HL-60 (cell line): ENCODE data around the gene DNM3.

Experiments
- GABPA ChIP-seq: IDR thresholded peaks from 2 replicates; pipeline ENCODE4 v1.6.1; 2012; ENCODE audit warnings: low read depth
- POLR2AphosphoS5 ChIP-seq: IDR thresholded peaks from 2 replicates; pipeline ENCODE4 v1.6.1; 2012; ENCODE audit warnings: low read depth
- SPI1 ChIP-seq: IDR thresholded peaks from 2 replicates; pipeline ENCODE4 v1.6.1; 2012; ENCODE audit warnings: low read depth, mild to moderate bottlenecking, borderline replicate concordance
- TF ChIP-seq, protein P1 (sequence below): IDR thresholded peaks from one replicate; pipeline ENCODE4 v1.5.1; 2011; ENCODE audit warnings: low read length, control low read depth, inconsistent platforms; ENCODE audit not compliant: insufficient read depth
- TF ChIP-seq, protein P2 (sequence below): IDR thresholded peaks from 2 replicates; pipeline ENCODE4 v1.6.1; 2012; ENCODE audit warnings: low read depth; ENCODE audit not compliant: insufficient replicate concordance

GRCh38 chr1:172450524-172450885, 609.2 kb downstream of the DNM3 start:
- TF ChIP-seq, protein P1, sequence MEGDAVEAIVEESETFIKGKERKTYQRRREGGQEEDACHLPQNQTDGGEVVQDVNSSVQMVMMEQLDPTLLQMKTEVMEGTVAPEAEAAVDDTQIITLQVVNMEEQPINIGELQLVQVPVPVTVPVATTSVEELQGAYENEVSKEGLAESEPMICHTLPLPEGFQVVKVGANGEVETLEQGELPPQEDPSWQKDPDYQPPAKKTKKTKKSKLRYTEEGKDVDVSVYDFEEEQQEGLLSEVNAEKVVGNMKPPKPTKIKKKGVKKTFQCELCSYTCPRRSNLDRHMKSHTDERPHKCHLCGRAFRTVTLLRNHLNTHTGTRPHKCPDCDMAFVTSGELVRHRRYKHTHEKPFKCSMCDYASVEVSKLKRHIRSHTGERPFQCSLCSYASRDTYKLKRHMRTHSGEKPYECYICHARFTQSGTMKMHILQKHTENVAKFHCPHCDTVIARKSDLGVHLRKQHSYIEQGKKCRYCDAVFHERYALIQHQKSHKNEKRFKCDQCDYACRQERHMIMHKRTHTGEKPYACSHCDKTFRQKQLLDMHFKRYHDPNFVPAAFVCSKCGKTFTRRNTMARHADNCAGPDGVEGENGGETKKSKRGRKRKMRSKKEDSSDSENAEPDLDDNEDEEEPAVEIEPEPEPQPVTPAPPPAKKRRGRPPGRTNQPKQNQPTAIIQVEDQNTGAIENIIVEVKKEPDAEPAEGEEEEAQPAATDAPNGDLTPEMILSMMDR: no peak
- TF ChIP-seq POLR2AphosphoS5 (no peak), GABPA (no peak), SPI1 (no peak)
- TF ChIP-seq, protein P2, sequence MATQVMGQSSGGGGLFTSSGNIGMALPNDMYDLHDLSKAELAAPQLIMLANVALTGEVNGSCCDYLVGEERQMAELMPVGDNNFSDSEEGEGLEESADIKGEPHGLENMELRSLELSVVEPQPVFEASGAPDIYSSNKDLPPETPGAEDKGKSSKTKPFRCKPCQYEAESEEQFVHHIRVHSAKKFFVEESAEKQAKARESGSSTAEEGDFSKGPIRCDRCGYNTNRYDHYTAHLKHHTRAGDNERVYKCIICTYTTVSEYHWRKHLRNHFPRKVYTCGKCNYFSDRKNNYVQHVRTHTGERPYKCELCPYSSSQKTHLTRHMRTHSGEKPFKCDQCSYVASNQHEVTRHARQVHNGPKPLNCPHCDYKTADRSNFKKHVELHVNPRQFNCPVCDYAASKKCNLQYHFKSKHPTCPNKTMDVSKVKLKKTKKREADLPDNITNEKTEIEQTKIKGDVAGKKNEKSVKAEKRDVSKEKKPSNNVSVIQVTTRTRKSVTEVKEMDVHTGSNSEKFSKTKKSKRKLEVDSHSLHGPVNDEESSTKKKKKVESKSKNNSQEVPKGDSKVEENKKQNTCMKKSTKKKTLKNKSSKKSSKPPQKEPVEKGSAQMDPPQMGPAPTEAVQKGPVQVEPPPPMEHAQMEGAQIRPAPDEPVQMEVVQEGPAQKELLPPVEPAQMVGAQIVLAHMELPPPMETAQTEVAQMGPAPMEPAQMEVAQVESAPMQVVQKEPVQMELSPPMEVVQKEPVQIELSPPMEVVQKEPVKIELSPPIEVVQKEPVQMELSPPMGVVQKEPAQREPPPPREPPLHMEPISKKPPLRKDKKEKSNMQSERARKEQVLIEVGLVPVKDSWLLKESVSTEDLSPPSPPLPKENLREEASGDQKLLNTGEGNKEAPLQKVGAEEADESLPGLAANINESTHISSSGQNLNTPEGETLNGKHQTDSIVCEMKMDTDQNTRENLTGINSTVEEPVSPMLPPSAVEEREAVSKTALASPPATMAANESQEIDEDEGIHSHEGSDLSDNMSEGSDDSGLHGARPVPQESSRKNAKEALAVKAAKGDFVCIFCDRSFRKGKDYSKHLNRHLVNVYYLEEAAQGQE: no peak
